KG1 (cell line): ENCODE results near the gene SFXN5.
"Not testable (repeated sequence)": the region's sequence is repeated elsewhere in the genome, so short reads cannot be mapped to it uniquely, and the experiment has no call there.

ENCODE experiments used
- DNase-seq: peaks from one replicate; lab custom pipeline; 2025; lab: John Stamatoyannopoulos, UW

The SFXN5 gene

GRCh38 chr2:73071360-73072128 is at the start of gene SFXN5:
Gene SFXN5 (minus strand): TSS chr2:73071712. CDS start chr2:73071705, 7 bp downstream.
- DNase-seq = peak; percentile 89

GRCh38 chr2:73119611-73120239 is 48.2 kb upstream of the SFXN5 start:
- DNase-seq = not testable (repeated sequence)

GRCh38 chr2:73117441-73117840 is 45.9 kb upstream of the SFXN5 start:
- no peak for DNase-seq

GRCh38 chr2:73116182-73116960 is 44.9 kb upstream of the SFXN5 start:
- no peak for DNase-seq

- DNase-seq = no peak
These were observed 42.9 kb upstream of the SFXN5 start for GRCh38 chr2:73114273-73114867.

GRCh38 chr2:73112913-73113854 is 41.7 kb upstream of the SFXN5 start, which contains the start of gene RAB11FIP5:
Gene RAB11FIP5 (minus strand): TSS chr2:73112948. CDS start chr2:73112777, 171 bp downstream.
- DNase-seq = no peak

GRCh38 chr2:73112026-73112912 is 40.8 kb upstream of the SFXN5 start:
- no peak for DNase-seq

GRCh38 chr2:73111073-73112025 is 39.8 kb upstream of the SFXN5 start:
- no peak for DNase-seq

- DNase-seq = no peak
These were observed 38.9 kb upstream of the SFXN5 start for GRCh38 chr2:73110168-73111072.

- DNase-seq = no peak
These were observed 38.1 kb upstream of the SFXN5 start for GRCh38 chr2:73109431-73110167.

GRCh38 chr2:73107211-73107926 is 35.9 kb upstream of the SFXN5 start:
- no peak for DNase-seq

- no peak for DNase-seq
These were observed 35.3 kb upstream of the SFXN5 start for GRCh38 chr2:73106791-73107190.

- DNase-seq = no peak
These were observed 34.0 kb upstream of the SFXN5 start for GRCh38 chr2:73105511-73105971.

GRCh38 chr2:73104933-73105332 is 33.4 kb upstream of the SFXN5 start:
- no peak for DNase-seq

GRCh38 chr2:73103018-73103542 is 31.6 kb upstream of the SFXN5 start:
- no peak for DNase-seq

- DNase-seq = no peak
These were observed 30.2 kb upstream of the SFXN5 start for GRCh38 chr2:73101626-73102256.
